Parathyroid adenoma (tissue), 2 donors: Measurements from ENCODE around the gene EDC3.

Source experiments
- H2AFZ ChIP-seq: fragments of 300-600 bp; sonication (generic); one replicate; pipeline ENCODE4 v1.7.0; 2017; ENCODE audit warnings: antibody characterized with exemption, mild to moderate bottlenecking
- H3K27ac ChIP-seq: fragments of 300-600 bp; sonication (generic); one replicate; pipeline ENCODE4 v1.7.0; 2017
- H3K27me3 ChIP-seq: fragments of 300-600 bp; sonication (generic); one replicate; pipeline ENCODE4 v1.7.0; 2017; ENCODE audit warnings: low read length; ENCODE audit not compliant: control insufficient read depth, insufficient read depth
- H3K36me3 ChIP-seq: fragments of 300-600 bp; sonication (generic); one replicate; pipeline ENCODE4 v1.7.0; 2017; ENCODE audit warnings: low read length; ENCODE audit not compliant: control insufficient read depth, insufficient read depth
- H3K4me1 ChIP-seq: fragments of 300-600 bp; sonication (generic); one replicate; pipeline ENCODE4 v1.7.0; 2017; ENCODE audit warnings: control low read depth
- H3K4me2 ChIP-seq: fragments of 300-600 bp; sonication (generic); one replicate; pipeline ENCODE4 v1.7.0; 2017; ENCODE audit warnings: low read length
- H3K4me3 ChIP-seq: fragments of 300-600 bp; sonication (generic); one replicate; pipeline ENCODE4 v1.7.0; 2017; ENCODE audit warnings: low read depth, low read length
- H3K79me2 ChIP-seq: fragments of 300-600 bp; sonication (generic); one replicate; pipeline ENCODE4 v1.7.0; 2017; ENCODE audit warnings: control low read depth
- H3K9ac ChIP-seq: fragments of 300-600 bp; sonication (generic); one replicate; pipeline ENCODE4 v1.7.0; 2017; ENCODE audit warnings: mild to moderate bottlenecking
- H3K9me3 ChIP-seq: fragments of 300-600 bp; sonication (generic); one replicate; pipeline ENCODE4 v1.7.0; 2017; ENCODE audit warnings: low read length; ENCODE audit not compliant: control insufficient read depth
- TF ChIP-seq, protein P1 (sequence below): fragments of 300-600 bp; sonication (generic); IDR thresholded peaks from one replicate; pipeline ENCODE4 v1.7.0; 2017; ENCODE audit warnings: antibody characterized with exemption, mild to moderate bottlenecking
- donor health status: primary hyperparathyroidism.

Gene EDC3

DNA sequence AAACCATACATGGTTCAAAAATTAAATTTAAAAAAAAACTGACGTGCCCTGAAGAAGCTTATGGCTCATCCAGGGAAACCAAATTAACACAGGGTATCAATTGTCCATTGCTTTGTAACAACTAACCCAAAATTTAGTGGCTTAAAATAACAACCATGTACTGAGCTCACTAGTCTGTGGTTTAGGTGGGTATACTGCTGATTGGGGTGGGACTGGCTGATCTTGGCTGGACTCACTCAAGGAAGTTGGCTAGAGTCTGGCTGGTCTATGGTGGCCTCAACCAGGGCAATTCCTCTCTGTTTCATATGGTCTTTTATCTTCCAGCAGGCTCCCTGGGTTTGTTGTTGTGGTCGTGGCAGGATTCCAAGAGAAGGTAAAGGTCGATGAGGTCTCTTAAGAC, 14.1 kb upstream of the EDC3 start:
- Histone ChIP-seq H3K27ac (no peak overlapping the region), H2AFZ (no peak overlapping the region), H3K9ac (no peak overlapping the region), H3K4me3 (no peak overlapping the region), H3K4me2 (no peak overlapping the region), H3K27me3 (no peaks in the 10 kb centered on the region), H3K79me2 (no peaks in the 10 kb centered on the region), H3K36me3 (no peaks in the 10 kb centered on the region), H3K9me3 (no peaks in the 10 kb centered on the region), H3K4me1 (no peaks in the 10 kb centered on the region)
- TF ChIP-seq, protein P1, sequence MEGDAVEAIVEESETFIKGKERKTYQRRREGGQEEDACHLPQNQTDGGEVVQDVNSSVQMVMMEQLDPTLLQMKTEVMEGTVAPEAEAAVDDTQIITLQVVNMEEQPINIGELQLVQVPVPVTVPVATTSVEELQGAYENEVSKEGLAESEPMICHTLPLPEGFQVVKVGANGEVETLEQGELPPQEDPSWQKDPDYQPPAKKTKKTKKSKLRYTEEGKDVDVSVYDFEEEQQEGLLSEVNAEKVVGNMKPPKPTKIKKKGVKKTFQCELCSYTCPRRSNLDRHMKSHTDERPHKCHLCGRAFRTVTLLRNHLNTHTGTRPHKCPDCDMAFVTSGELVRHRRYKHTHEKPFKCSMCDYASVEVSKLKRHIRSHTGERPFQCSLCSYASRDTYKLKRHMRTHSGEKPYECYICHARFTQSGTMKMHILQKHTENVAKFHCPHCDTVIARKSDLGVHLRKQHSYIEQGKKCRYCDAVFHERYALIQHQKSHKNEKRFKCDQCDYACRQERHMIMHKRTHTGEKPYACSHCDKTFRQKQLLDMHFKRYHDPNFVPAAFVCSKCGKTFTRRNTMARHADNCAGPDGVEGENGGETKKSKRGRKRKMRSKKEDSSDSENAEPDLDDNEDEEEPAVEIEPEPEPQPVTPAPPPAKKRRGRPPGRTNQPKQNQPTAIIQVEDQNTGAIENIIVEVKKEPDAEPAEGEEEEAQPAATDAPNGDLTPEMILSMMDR, result no peak

DNA sequence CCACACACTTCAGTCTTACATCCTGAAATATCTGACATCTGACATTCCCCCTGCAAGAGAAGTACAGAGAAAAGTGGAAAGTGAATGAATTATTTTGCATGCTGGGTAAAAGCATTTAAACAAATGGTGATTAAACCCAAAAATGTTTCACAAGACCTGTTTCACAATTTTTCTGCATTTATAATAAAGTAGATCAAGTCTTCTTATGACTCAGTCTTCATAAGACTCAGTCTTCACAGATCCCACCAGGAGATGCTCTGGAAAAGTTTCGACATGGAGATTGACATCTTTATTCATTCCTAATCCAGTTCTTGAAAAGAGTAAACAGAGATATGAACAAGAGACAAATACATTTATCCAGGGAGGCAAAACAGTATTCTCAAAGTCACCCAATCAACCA, 13.2 kb upstream of the EDC3 start:
- H3K27ac ChIP-seq, result no peak overlapping the region
- H3K27me3 ChIP-seq, result no peaks in the 10 kb centered on the region
- H3K4me1 ChIP-seq, result no peaks in the 10 kb centered on the region
- no peaks in the 10 kb centered on the region for H3K9me3 ChIP-seq
- TF ChIP-seq, protein P1, result no peak
- no peaks in the 10 kb centered on the region for H3K36me3 ChIP-seq
- H2AFZ ChIP-seq, result no peak overlapping the region
- no peak overlapping the region for H3K4me3 ChIP-seq
- no peak overlapping the region for H3K9ac ChIP-seq
- H3K79me2 ChIP-seq, result no peaks in the 10 kb centered on the region
- no peak overlapping the region for H3K4me2 ChIP-seq

DNA sequence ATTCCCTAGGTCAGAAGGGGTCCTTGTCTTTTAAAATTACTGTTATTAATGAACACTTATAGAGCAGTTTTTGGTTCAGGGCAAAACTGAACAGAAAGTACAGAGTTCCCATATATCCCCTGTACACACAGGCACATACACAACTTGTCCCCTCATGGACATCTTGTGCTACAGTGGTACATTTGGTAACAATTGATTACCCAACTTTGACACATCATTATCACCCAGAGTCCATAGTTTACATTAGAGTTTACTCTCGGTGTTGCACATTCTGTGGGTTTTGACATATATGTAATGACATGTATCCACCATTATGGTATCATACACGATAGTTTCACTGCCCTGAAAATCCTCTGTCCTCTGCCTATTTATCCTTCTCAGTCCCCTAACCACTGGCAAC, 984 bp upstream of the EDC3 start:
- no peaks in the 10 kb centered on the region for H3K27me3 ChIP-seq
- H3K9ac ChIP-seq, result no peak overlapping the region
- H3K27ac ChIP-seq, result no peak overlapping the region
- H3K79me2 ChIP-seq, result peaks cover 13% of the 10 kb centered on the region
- H3K4me1 ChIP-seq, result no peaks in the 10 kb centered on the region
- no peak overlapping the region for H3K4me3 ChIP-seq
- H3K9me3 ChIP-seq, result no peaks in the 10 kb centered on the region
- no peak overlapping the region for H3K4me2 ChIP-seq
- TF ChIP-seq, protein P1, result no peak
- no peak overlapping the region for H2AFZ ChIP-seq
- H3K36me3 ChIP-seq, result no peaks in the 10 kb centered on the region

DNA sequence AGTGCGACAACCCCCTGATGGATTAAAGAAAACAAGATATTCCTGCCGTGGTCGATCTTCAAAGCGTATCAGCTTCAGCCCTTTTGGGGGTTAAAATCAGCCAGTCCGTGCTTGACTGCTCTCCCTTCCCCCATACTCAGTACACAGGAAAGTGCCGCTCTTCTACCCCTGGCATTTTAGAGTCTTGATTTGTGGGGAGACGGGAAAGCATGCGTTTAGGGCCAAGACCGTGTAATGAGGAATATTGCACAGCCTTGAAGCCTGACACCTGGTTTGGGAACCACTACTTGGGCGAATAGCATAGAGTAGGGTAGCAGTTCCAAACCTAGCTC, 540 bp upstream of the EDC3 start:
- peak overlapping the region; percentile 76 for H3K27ac ChIP-seq

DNA sequence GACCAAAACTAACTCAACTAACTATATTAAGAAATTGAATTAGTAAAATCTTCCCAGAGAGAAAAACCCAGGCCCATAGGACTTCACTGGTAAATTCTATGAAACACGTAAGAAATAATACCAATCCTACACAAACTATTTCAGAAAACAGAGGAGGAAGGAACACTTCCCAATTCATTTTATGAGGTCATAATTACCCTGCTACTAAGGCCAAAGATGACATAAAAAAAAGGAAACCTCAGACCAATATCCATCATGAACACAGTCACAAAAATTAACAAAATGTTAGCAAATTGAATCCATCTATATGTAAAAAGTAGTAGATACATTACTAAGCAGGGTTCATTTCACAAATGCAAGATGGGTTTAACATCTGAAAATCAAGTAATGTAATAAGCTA, 3.5 kb downstream of the EDC3 start:
- Histone ChIP-seq H3K27me3 (no peaks in the 10 kb centered on the region), H2AFZ (no peak overlapping the region), H3K27ac (no peak overlapping the region), H3K4me3 (no peak overlapping the region), H3K36me3 (no peaks in the 10 kb centered on the region), H3K79me2 (peaks cover 13% of the 10 kb centered on the region), H3K9ac (no peak overlapping the region), H3K4me2 (no peak overlapping the region), H3K4me1 (no peaks in the 10 kb centered on the region), H3K9me3 (no peaks in the 10 kb centered on the region)
- TF ChIP-seq, protein P1, result no peak

More for the DNA sequence above, 540 bp upstream of the EDC3 start:
- no peak overlapping the region for H3K9ac ChIP-seq
- TF ChIP-seq, protein P1, result no peak
- H3K36me3 ChIP-seq, result no peaks in the 10 kb centered on the region
- no peaks in the 10 kb centered on the region for H3K27me3 ChIP-seq
- H3K4me3 ChIP-seq, result peak overlapping the region; percentile 86
- H2AFZ ChIP-seq, result peak overlapping the region; percentile 95
- peaks cover 13% of the 10 kb centered on the region for H3K79me2 ChIP-seq
- no peaks in the 10 kb centered on the region for H3K9me3 ChIP-seq
- peak overlapping the region; percentile 93 for H3K4me2 ChIP-seq
- H3K4me1 ChIP-seq, result no peaks in the 10 kb centered on the region
